Amniotic epithelial cell (primary cell): ENCODE results near the gene SLC7A9.
A peak's percentile ranks its signal among the peaks of the same experiment; 100 is the strongest.
"Not testable (repeated sequence)": the region's sequence is repeated elsewhere in the genome, so short reads cannot be mapped to it uniquely, and the experiment has no call there.

Experiments
- DNase-seq: peaks from one replicate; pipeline ENCODE4 v3.0.0-alpha.2; 2010; ENCODE audit warnings: low read depth

Gene SLC7A9

GRCh38 chr19:32863841-32864240 lies 5.7 kb downstream of the SLC7A9 start:
- DNase-seq: no peak

- DNase-seq: no peak
Measured at GRCh38 chr19:32863301-32863700, 6.3 kb downstream of the SLC7A9 start.

GRCh38 chr19:32862741-32863140 lies 6.8 kb downstream of the SLC7A9 start:
- DNase-seq: no peak

- DNase-seq: no peak
Measured at GRCh38 chr19:32862173-32862572, 7.4 kb downstream of the SLC7A9 start.

GRCh38 chr19:32861596-32861995 lies 8.0 kb downstream of the SLC7A9 start:
- DNase-seq: no peak

GRCh38 chr19:32859591-32859990 lies 10.0 kb downstream of the SLC7A9 start:
- no peak for DNase-seq

GRCh38 chr19:32858559-32858958 lies 11.0 kb downstream of the SLC7A9 start:
- no peak for DNase-seq

GRCh38 chr19:32858155-32858554 lies 11.4 kb downstream of the SLC7A9 start:
- DNase-seq: no peak

- DNase-seq: no peak
Measured at GRCh38 chr19:32857584-32857983, 12.0 kb downstream of the SLC7A9 start.

GRCh38 chr19:32856818-32857217 lies 12.7 kb downstream of the SLC7A9 start:
- DNase-seq: not testable (repeated sequence)

GRCh38 chr19:32852216-32852615 lies 17.4 kb downstream of the SLC7A9 start:
- no peak for DNase-seq

GRCh38 chr19:32848035-32848434 lies 21.5 kb downstream of the SLC7A9 start:
- DNase-seq: not testable (repeated sequence)

- no peak for DNase-seq
Measured at GRCh38 chr19:32843716-32844245, 25.8 kb downstream of the SLC7A9 start.

- no peak for DNase-seq
Measured at GRCh38 chr19:32842061-32842460, 27.5 kb downstream of the SLC7A9 start.

- no peak for DNase-seq
Measured at GRCh38 chr19:32837531-32837930, 32.0 kb downstream of the SLC7A9 start.

GRCh38 chr19:32833388-32833787 lies 36.2 kb downstream of the SLC7A9 start:
- not testable (repeated sequence) for DNase-seq

- not testable (repeated sequence) for DNase-seq
Measured at GRCh38 chr19:32832825-32833224, 36.7 kb downstream of the SLC7A9 start.

GRCh38 chr19:32832094-32832493 lies 37.5 kb downstream of the SLC7A9 start:
- DNase-seq: not testable (repeated sequence)

GRCh38 chr19:32831611-32832010 lies 38.0 kb downstream of the SLC7A9 start:
- no peak for DNase-seq

GRCh38 chr19:32830231-32831014 lies 39.1 kb downstream of the SLC7A9 start:
- DNase-seq: peak; percentile 61

- DNase-seq: no peak
Measured at GRCh38 chr19:32829345-32829896, 40.1 kb downstream of the SLC7A9 start.

- no peak for DNase-seq
Measured at GRCh38 chr19:32828643-32829344, 40.8 kb downstream of the SLC7A9 start.

GRCh38 chr19:32828139-32828538 lies 41.4 kb downstream of the SLC7A9 start:
- no peak for DNase-seq
